Lung (tissue), 12 donors: ENCODE results near the gene ATXN1. TPM values are rescaled to one million over a fixed set of nuclear protein-coding genes. Genes with fewer than 3 reads are reported as not detected.

Experiments
- ATAC-seq: fragments of 200-7000 bp; cut with Tn5 transposase; one replicate; pipeline ENCODE4 v1.9.1; 2020; ENCODE audit warnings: moderate number of reproducible peaks; ENCODE audit not compliant: insufficient read depth, low FRiP score
- DNase-seq, 3 donors: peaks; one replicate each; pipeline ENCODE4 v3.0.0-alpha.2; 2013 to 2017
- H3K27ac ChIP-seq, 2 donors: one replicate each; pipeline ENCODE4 v1.5.1; 2013; ENCODE audit warnings: mild to moderate bottlenecking in 2 of 2, moderate library complexity in 2 of 2, control low read depth in 1 of 2, inconsistent platforms in 1 of 2, low read depth in 1 of 2, low read length in 1 of 2
- H3K27me3 ChIP-seq, 3 donors: one replicate each; pipeline ENCODE4 v1.5.1; 2013; ENCODE audit warnings: low read length in 2 of 3; ENCODE audit not compliant: control insufficient read depth in 3 of 3, insufficient read depth in 3 of 3
- H3K36me3 ChIP-seq, 4 donors: one replicate each; pipeline ENCODE4 v1.5.1; 2013; ENCODE audit warnings: low read length in 4 of 4, mild to moderate bottlenecking in 1 of 4, moderate library complexity in 1 of 4; ENCODE audit not compliant: control insufficient read depth in 4 of 4, insufficient read depth in 4 of 4
- H3K4me1 ChIP-seq, 5 donors: one replicate each; pipeline ENCODE4 v1.5.1; 2013; ENCODE audit warnings: low read length in 5 of 5, mild to moderate bottlenecking in 2 of 5, moderate library complexity in 1 of 5; ENCODE audit not compliant: control insufficient read depth in 5 of 5, insufficient read depth in 5 of 5
- H3K4me3 ChIP-seq: one replicate; pipeline ENCODE4 v1.5.1; 2013; ENCODE audit warnings: mild to moderate bottlenecking, control low read depth, moderate library complexity
- H3K9ac ChIP-seq, 2 donors: one replicate each; pipeline ENCODE4 v1.5.1; 2013; ENCODE audit warnings: low read length in 2 of 2, control low read depth in 1 of 2; ENCODE audit not compliant: insufficient read depth in 1 of 2
- H3K9me3 ChIP-seq, 4 donors: one replicate each; pipeline ENCODE4 v1.5.1; 2013; ENCODE audit warnings: low read length in 3 of 4, mild to moderate bottlenecking in 1 of 4, moderate library complexity in 1 of 4; ENCODE audit not compliant: control insufficient read depth in 4 of 4, insufficient read depth in 3 of 4
- WGBS, 2 donors: extraction: QIAGEN DNeasy Blood & Tissue Kit; methylation state at CpG; one replicate each; pipeline ENCODE4 v1.1.7; 2013; 5-methylcytosine and 5-hydroxymethylcytosine counted together
- polyA plus RNA-seq, 2 donors: library from polyadenylated mRNA; stranded (reverse); fragments of 200-250 nt; gene quantifications; one replicate each; pipeline ENCODE4 v1.2.1, GENCODE V29; 2013
- total RNA-seq, 2 donors: library from RNA; depleted of rRNA in 1 of 2; stranded (reverse); fragments of >200 nt in 1 of 2; gene quantifications; one replicate each; pipeline ENCODE4 v1.2.1, GENCODE V29; 2014 to 2021
- TF ChIP-seq, protein P1 (sequence below): IDR thresholded peaks from 2 replicates; pipeline ENCODE4 v1.5.1; 2012; ENCODE audit warnings: mild to moderate bottlenecking; ENCODE audit errors: control extremely low read depth, extremely low read depth
- donor health status: control.
- donor health status: control.
- donor health status: Bipolar disorder and iron deficiency.
- donor health status: healthy.
- donor health status: DM: yes; HTN: yes; CAD: no.

Gene ATXN1
- total and polyA plus RNA-seq, 4 donors, result 9.7 to 108 (median 34.9) TPM

DNA sequence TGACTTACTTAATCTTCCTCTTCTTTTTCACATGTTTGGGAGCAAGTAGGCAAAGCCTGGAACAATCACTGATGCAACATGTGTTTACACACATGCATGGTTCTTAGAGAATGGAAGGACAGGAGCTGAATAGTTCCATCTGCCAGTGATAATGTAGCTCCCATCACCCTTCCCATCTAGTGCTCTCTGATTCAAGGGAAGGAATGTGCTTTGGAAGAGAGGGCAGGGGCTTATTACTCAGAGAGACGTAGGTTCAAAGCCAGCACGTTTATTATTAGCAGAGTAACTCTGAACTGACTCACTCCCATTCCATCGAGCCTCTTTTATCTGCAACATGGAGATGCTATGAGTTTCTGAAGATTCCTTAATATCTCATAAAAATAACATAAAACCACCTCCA is 311.0 kb downstream of the ATXN1 start:
- H3K4me1 ChIP-seq, result peaks cover 0 to 6% (median 2%) of the 10 kb centered on the region in 5 donors
- DNase-seq, result no peak
- ATAC-seq, result no peak
- no peaks in the 10 kb centered on the region for H3K27me3 ChIP-seq
- no peaks in the 10 kb centered on the region for H3K9me3 ChIP-seq
- WGBS, 2 donors, result 84 to 92% methylated on average over 3 of the region's 3 CpGs
- H3K9ac ChIP-seq, result no peak overlapping the region
- H3K27ac ChIP-seq, result no peak overlapping the region
- H3K4me3 ChIP-seq, result no peak overlapping the region
- no peaks in the 10 kb centered on the region for H3K36me3 ChIP-seq
- TF ChIP-seq, protein P1, sequence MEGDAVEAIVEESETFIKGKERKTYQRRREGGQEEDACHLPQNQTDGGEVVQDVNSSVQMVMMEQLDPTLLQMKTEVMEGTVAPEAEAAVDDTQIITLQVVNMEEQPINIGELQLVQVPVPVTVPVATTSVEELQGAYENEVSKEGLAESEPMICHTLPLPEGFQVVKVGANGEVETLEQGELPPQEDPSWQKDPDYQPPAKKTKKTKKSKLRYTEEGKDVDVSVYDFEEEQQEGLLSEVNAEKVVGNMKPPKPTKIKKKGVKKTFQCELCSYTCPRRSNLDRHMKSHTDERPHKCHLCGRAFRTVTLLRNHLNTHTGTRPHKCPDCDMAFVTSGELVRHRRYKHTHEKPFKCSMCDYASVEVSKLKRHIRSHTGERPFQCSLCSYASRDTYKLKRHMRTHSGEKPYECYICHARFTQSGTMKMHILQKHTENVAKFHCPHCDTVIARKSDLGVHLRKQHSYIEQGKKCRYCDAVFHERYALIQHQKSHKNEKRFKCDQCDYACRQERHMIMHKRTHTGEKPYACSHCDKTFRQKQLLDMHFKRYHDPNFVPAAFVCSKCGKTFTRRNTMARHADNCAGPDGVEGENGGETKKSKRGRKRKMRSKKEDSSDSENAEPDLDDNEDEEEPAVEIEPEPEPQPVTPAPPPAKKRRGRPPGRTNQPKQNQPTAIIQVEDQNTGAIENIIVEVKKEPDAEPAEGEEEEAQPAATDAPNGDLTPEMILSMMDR, result no peak

GRCh38 chr6:16446273-16446672 is 315.0 kb downstream of the ATXN1 start:
- H3K4me3 ChIP-seq, result no peak overlapping the region
- peaks cover 0 to 6% (median 0%) of the 10 kb centered on the region in 5 donors for H3K4me1 ChIP-seq
- ATAC-seq, result no peak
- no peak overlapping the region for H3K9ac ChIP-seq
- no peaks in the 10 kb centered on the region for H3K9me3 ChIP-seq
- H3K27me3 ChIP-seq, result no peaks in the 10 kb centered on the region
- H3K27ac ChIP-seq, result no peak overlapping the region
- WGBS, 2 donors, result 55 to 64% methylated on average over 2 of the region's 2 CpGs
- no peak for DNase-seq
- no peaks in the 10 kb centered on the region for H3K36me3 ChIP-seq
- TF ChIP-seq, protein P1, result no peak

GRCh38 chr6:16442031-16442430 is 319.2 kb downstream of the ATXN1 start:
- Histone ChIP-seq H3K9me3 (peaks cover 0 to 2% (median 0%) of the 10 kb centered on the region in 4 donors), H3K4me3 (no peak overlapping the region), H3K4me1 (peaks cover 0 to 14% (median 4%) of the 10 kb centered on the region in 5 donors), H3K36me3 (no peaks in the 10 kb centered on the region), H3K9ac (no peak overlapping the region), H3K27me3 (no peaks in the 10 kb centered on the region), H3K27ac (no peak overlapping the region)
- no peak for ATAC-seq
- DNase-seq, result no peak
- WGBS, 2 donors, result 89 to 98% methylated on average over 3 of the region's 3 CpGs
- TF ChIP-seq, protein P1, result no peak

GRCh38 chr6:16441262-16441661 is 320.0 kb downstream of the ATXN1 start:
- Histone ChIP-seq H3K9me3 (peaks cover 0 to 2% (median 0%) of the 10 kb centered on the region in 4 donors), H3K9ac (no peak overlapping the region), H3K4me3 (no peak overlapping the region), H3K27ac (no peak overlapping the region), H3K36me3 (no peaks in the 10 kb centered on the region), H3K4me1 (peaks cover 0 to 15% (median 4%) of the 10 kb centered on the region in 5 donors), H3K27me3 (no peaks in the 10 kb centered on the region)
- 88 to 94% methylated on average over 2 of the region's 2 CpGs for WGBS, 2 donors
- TF ChIP-seq, protein P1, result no peak
- DNase-seq (no peak), ATAC-seq (no peak)
